Stimulated activated CD8-positive, alpha-beta memory T cell treated with anti-CD3 and anti-CD28 coated beads, Interleukin-4, amount 100 ng/mL, for 4 hours (primary cell): ENCODE results near the gene LIMS4.
"Not testable (repeated sequence)": the region's sequence is repeated elsewhere in the genome, so short reads cannot be mapped to it uniquely, and the experiment has no call there.

ENCODE experiments used
- DNase-seq, 2 donors: peaks; one replicate each; pipeline ENCODE4 v3.0.0-alpha.2; 2020; ENCODE audit warnings: low read depth in 2 of 2, low spot score in 1 of 2

Gene LIMS4, protein sequence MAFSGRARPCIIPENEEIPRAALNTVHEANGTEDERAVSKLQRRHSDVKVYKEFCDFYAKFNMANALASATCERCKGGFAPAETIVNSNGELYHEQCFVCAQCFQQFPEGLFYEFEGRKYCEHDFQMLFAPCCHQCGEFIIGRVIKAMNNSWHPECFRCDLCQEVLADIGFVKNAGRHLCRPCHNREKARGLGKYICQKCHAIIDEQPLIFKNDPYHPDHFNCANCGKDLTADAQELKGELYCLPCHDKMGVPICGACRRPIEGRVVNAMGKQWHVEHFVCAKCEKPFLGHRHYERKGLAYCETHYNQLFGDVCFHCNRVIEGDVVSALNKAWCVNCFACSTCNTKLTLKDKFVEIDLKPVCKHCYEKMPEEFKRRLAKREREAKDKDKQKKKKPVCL

GRCh38 chr2:110472171-110473058 lies at the start of gene LIMS4:
LIMS4 (minus strand) TSS chr2:110472816; CDS start chr2:110472778, 38 bp downstream.
- not testable (repeated sequence) for DNase-seq

DNA sequence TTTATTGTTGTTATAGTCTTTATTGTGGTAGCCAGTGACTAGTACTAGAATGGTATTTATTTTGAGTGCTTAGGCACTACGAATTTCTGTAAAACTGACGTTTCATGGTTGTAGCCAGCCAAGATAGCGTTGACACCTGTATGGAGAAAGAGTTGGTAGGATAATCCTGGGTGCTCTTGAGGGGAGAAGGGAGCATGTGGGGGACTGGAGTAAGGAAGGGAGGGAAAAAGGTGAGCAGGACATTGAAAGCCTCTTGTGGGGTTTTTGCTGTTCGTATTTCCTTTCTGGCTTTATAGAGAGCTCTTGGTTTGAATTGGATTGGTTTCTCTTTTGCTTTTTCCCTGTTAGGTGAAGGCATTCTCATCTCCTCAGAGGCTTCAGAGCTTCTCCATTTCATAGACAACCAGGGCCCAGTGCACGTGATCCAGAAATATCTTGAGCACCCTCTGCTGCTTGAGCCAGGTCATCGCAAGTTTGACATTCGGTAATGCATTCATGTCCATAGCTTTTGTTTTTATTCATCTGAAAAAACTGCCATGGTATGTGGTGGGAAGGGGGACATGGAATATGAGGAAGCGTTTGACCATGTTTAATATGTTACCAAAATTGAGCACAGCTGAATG lies 27.2 kb upstream of the LIMS4 start:
- DNase-seq = not testable (repeated sequence)

GRCh38 chr2:110496027-110496426 lies 23.4 kb upstream of the LIMS4 start:
- not testable (repeated sequence) for DNase-seq

DNA sequence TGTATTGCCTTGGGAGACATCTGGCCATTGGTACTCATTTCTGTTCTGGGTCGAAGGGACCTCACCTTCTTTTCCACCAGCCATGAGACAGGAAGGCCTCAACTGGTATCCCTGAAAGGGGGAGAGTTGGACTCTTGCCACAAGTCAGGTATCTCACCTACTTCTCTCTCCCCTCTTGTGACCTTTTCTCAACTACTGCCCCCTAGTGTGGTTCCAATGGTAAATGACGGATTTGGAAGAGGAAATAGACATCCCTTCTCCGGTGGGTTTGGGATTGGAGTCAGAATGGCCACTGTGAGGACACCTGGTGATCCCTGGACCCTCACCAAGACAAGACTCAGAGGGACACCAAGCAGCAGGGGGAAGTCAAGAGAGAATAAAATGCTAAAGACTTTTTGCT lies 21.9 kb upstream of the LIMS4 start:
- not testable (repeated sequence) for DNase-seq

DNA sequence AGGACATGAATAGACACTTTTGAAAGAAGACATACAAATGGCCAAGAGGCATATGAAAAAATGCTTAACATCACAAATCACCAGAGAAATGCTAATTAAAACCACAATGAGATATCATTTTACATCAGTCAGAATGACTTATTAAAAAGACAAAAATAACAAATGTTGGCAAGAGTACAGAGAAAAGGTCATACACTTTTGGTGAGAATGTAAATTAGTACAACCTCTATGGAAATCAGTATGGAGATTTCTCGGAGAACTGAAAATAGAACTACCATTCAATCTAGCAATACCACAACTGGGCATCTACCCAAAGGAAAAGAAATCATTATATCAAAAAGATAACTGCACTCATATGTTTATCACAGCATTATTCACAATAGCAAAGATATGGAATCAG lies 16.4 kb upstream of the LIMS4 start:
- DNase-seq = not testable (repeated sequence)

GRCh38 chr2:110482697-110483096 lies 10.1 kb upstream of the LIMS4 start:
- DNase-seq = not testable (repeated sequence)

DNA sequence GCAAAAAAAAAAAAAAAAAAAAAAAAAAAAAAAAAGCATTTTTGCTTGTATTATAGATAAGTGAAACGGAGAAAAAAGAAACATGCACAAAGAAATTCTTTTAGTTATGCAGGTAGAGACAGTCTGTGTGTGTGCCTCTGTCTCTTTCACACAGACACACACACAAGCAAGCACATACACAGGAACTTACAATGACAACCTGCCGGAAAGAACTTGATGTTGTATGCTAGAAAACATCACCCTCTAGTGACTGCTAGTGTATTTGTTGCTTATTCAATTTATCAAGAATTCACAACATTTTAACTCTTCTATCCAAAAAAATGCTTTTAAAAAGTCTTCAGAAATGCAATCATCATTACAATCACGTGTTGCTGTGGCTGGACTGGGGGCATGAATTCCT lies 8.6 kb upstream of the LIMS4 start:
- DNase-seq = not testable (repeated sequence)

DNA sequence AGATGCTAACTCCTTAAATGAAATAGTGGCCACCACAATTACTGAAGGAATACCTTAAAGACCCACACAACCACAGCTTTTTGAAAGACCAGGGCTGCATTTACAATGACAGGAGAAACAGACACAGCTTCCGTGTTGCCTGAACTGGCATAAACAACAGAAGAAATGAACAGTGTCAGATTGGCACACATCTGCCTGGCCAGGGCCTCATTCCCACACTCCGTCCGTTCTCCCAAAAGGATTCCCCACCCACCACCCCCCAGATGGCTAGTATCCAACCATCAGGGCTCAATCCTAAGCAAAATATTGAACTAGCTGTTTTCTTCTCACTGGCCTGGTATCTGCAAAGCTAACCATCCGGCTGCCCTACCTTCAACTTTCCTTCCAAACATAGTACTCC lies 7.5 kb upstream of the LIMS4 start:
- DNase-seq = not testable (repeated sequence)

GRCh38 chr2:110477370-110477769 lies 4.8 kb upstream of the LIMS4 start:
- not testable (repeated sequence) for DNase-seq

DNA sequence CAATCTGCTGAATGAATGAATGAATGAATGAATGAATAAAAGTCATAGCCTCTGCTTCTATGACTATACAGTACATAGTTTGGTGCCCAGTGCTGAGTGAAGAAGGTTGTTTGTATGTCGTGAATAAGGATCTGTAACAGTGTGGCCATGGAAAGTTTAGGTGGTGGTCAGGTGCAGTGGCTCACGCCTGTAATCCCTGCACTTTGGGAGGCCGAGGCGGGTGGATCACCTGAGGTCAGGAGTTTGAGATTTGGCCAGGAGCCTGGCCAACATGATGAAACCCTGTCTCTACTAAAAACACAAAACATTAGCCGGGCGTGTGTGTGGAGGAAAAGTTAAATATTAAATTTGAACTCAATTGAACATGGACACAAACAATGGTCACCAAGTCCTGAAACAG lies 4.3 kb upstream of the LIMS4 start:
- not testable (repeated sequence) for DNase-seq

DNA sequence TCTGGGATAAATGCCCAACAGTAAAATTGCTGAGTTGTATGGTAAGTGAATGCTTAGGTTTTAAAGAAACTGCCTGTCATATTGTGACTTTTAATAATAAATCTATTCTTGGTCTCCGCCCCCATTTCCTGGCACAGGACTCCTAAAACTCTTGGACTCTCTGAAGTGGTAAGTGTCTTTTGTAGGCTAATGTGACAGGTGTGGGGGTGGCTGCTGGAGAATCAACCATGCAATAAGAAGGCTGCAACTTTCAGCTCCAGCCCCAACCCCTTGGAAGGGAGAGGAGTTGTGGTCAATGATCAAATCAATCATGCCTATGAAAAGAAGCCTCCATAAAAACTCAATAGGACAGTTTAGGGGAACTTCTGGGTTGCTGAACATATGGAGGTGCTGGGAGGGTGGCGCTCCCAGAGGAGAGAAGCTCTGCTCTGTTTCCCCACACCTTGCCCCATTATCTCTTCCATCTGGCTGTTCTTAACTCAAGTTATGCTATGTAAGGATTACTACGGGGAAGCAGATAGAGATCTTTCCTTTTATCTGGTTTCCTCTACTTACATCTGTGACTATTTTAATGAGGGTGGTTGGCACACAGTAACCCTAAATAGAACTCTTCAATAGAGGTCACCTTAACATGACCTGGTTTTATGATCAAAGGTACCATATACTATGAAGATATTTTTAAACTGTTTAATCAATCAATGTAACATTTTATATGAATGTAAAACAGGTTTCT lies 3.2 kb upstream of the LIMS4 start:
- DNase-seq = not testable (repeated sequence)

DNA sequence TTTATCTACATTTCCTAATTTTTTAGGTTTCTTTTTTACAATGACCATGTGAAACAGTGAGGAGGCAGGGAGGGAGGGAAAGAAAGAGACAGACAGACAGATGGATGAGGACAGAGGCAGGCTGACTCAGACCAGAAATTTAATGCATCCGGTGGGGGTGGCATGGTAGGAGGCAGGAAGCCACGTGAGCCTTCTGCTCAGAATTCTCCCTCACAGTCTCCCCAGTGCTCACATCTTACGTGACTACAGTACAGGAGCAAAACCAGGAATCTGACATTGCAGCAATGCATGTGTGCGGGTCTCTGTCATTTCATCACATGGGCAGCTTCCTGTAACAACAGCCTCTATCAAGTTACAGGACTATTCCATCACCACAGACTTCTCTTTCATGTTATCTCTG lies 2.3 kb upstream of the LIMS4 start:
- not testable (repeated sequence) for DNase-seq

DNA sequence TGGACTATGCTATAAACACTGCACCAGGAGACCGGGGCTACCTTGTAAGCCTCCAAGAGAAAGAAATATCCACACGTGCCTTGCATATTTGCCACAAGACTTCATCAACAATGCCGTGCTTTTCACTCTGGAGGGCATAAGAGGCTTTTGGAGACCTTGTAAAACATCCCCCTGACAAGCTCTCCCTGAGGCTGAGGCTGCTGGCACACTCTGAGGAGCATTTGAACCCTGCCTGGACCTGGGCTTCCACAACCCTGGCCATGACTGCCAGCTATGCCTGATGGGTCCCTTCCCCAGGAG lies 393 bp upstream of the LIMS4 start:
- DNase-seq = not testable (repeated sequence)

- not testable (repeated sequence) for DNase-seq
Measured at GRCh38 chr2:110468921-110469320, 3.7 kb downstream of the LIMS4 start.

DNA sequence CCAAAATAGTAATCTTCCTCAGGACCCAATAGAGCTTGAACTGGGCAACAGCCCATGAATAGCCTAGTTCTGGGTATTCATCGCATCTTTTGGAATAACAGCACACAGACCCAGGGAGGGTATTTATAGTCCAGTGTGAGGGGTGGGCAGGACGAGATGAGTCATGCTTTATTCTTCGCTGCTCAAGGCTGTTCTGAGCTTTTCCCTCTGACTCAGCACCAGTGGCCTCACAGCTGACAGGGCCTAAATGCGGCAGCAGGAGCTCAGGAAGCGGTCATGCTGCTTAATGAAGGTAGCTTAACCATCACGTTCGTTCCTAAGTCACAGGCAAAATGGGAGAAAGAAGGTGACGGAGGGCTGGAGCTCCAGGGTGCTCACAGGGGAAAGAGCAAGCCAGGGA lies 7.3 kb downstream of the LIMS4 start:
- DNase-seq = not testable (repeated sequence)

GRCh38 chr2:110462458-110462857 lies 10.2 kb downstream of the LIMS4 start:
- not testable (repeated sequence) for DNase-seq

DNA sequence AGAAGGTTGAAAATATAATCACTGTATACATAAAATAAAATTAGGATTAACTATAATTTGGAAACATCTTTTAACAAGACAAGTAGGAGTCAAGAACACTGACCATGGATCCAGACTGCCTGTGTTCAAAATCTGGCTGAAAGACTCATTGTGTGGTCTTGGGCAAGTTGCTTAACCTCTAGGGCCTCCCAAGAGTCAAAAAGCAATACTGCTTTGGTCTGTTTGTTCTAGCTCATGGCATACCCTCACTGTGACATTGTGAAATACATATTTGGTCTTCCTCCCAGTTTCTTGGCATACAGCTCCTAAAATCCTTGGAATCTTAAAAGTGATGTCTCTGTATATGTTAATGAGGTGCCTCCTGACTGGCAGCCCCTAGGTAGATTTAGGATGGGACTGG lies 12.3 kb downstream of the LIMS4 start:
- not testable (repeated sequence) for DNase-seq

- not testable (repeated sequence) for DNase-seq
Measured at GRCh38 chr2:110457214-110457590, 15.4 kb downstream of the LIMS4 start.

DNA sequence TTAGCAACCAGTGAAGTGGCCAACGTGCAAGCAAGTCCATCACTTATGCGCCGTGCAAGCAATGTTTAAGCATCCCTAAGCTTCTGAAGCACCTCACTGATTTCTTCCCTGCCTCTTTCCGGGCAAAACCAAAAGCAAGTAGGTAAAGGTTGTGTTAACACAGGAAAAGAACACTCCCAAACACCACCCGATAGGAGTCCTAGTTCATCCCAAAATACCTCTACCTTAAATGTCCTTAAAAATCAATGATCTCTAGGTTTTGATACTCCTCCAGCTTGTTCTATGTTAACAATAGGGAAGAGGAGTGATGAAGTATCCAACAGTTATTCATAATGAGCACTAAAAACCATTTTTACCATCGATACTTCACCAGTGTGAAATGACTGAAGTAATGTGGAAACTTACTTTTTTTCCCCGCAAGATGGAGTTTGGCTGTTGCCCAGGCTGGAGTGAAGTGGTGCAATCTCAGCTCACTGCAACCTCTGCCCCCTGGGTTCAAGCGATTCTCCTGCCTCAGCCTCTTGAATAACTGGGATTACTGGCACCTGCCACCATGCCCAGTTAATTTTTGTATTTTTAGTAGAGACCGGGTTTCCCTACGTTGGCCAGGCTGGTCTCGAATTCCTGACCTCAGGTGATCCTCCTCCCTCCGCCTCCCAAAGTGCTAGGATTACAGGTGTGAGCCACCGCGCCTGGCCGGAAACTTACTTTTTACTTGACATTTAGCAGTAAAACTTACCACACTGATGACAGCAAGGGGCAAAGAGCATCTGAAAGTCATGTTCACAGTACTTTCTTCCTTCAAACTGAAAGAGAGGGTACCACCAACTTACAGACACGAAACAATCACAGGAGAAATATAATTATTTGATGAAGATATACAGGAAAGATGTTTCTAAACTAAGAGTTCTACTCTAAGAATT lies 16.1 kb downstream of the LIMS4 start:
- DNase-seq = not testable (repeated sequence)
